Activated naive CD4-positive, alpha-beta T cell treated with anti-CD3 and anti-CD28 coated beads, Interleukin-2, amount 10 ng/mL, durations not matched to agents 7 days and 5 days (primary cell): ENCODE data around the gene POU2F1.
A peak's percentile ranks its signal among the peaks of the same experiment; 100 is the strongest.

Experiments
- CTCF ChIA-PET: fragments of 350-600 bp; sonication (Branson Sonifier 250); formaldehyde crosslinking; loops from one replicate; lab custom pipeline; 2021; ENCODE audit warnings: antibody characterized with exemption; lab: Charles Lee
- DNase-seq: peaks from one replicate; pipeline ENCODE4 v3.0.0-alpha.2; 2020
- H3K27ac Mint-ChIP-seq: one replicate; pipeline ENCODE4 v1.8.0; 2021; ENCODE audit warnings: mild to moderate bottlenecking, moderate library complexity, mixed read lengths
- H3K27me3 Mint-ChIP-seq: one replicate; pipeline ENCODE4 v1.8.0; 2021; ENCODE audit warnings: mild to moderate bottlenecking, mixed read lengths
- H3K36me3 Mint-ChIP-seq: one replicate; pipeline ENCODE4 v1.8.0; 2021; ENCODE audit warnings: mixed read lengths
- H3K4me1 Mint-ChIP-seq: one replicate; pipeline ENCODE4 v1.8.0; 2021; ENCODE audit warnings: mixed read lengths
- H3K4me3 Mint-ChIP-seq: one replicate; pipeline ENCODE4 v1.8.0; 2021; ENCODE audit warnings: mild to moderate bottlenecking, moderate library complexity, mixed read lengths
- H3K9me3 Mint-ChIP-seq: one replicate; pipeline ENCODE4 v1.8.0; 2021; ENCODE audit warnings: mixed read lengths

Gene POU2F1

GRCh38 chr1:167457936-167458584 lies 237.4 kb downstream of the POU2F1 start:
- H3K4me1 Mint-ChIP-seq, result peaks cover 69% of the 10 kb centered on the region
- no peak for DNase-seq
- no peak overlapping the region for H3K4me3 Mint-ChIP-seq
- H3K9me3 Mint-ChIP-seq, result no peaks in the 10 kb centered on the region
- H3K36me3 Mint-ChIP-seq, result peaks cover 57% of the 10 kb centered on the region
- CTCF ChIA-PET, result interaction anchor here (1.1 to 8.6 kb wide), 2 partner anchors 8 to 58 kb away, joined by 3 to 47 read pairs; partner anchors contain the start of gene CD247
- no peaks in the 10 kb centered on the region for H3K27me3 Mint-ChIP-seq
- no peak overlapping the region for H3K27ac Mint-ChIP-seq

- Mint-ChIP-seq H3K9me3 (no peaks in the 10 kb centered on the region), H3K4me1 (peaks cover 80% of the 10 kb centered on the region), H3K27ac (no peak overlapping the region), H3K27me3 (no peaks in the 10 kb centered on the region), H3K36me3 (peaks cover 68% of the 10 kb centered on the region), H3K4me3 (no peak overlapping the region)
- peak; percentile 40 for DNase-seq
- CTCF ChIA-PET, result no interaction called here
Observed at GRCh38 chr1:167460836-167461235, 240.2 kb downstream of the POU2F1 start.

- H3K4me3 Mint-ChIP-seq, result no peak overlapping the region
- H3K27ac Mint-ChIP-seq, result no peak overlapping the region
- no peaks in the 10 kb centered on the region for H3K27me3 Mint-ChIP-seq
- H3K36me3 Mint-ChIP-seq, result peaks cover 59% of the 10 kb centered on the region
- peaks cover 73% of the 10 kb centered on the region for H3K4me1 Mint-ChIP-seq
- CTCF ChIA-PET, result no interaction called here
- H3K9me3 Mint-ChIP-seq, result no peaks in the 10 kb centered on the region
- DNase-seq, result peak; percentile 17
Observed at GRCh38 chr1:167462341-167462740, 241.7 kb downstream of the POU2F1 start.

- peaks cover 71% of the 10 kb centered on the region for H3K4me1 Mint-ChIP-seq
- no peaks in the 10 kb centered on the region for H3K27me3 Mint-ChIP-seq
- CTCF ChIA-PET, result no interaction called here
- DNase-seq, result peak; percentile 5
- no peaks in the 10 kb centered on the region for H3K9me3 Mint-ChIP-seq
- no peak overlapping the region for H3K4me3 Mint-ChIP-seq
- H3K36me3 Mint-ChIP-seq, result peaks cover 52% of the 10 kb centered on the region
- H3K27ac Mint-ChIP-seq, result no peak overlapping the region
Observed at GRCh38 chr1:167463080-167463479, 242.4 kb downstream of the POU2F1 start.

GRCh38 chr1:167463875-167464575 lies 243.3 kb downstream of the POU2F1 start:
- Mint-ChIP-seq H3K9me3 (no peaks in the 10 kb centered on the region), H3K36me3 (peaks cover 54% of the 10 kb centered on the region), H3K4me3 (no peak overlapping the region), H3K4me1 (peaks cover 77% of the 10 kb centered on the region), H3K27ac (no peak overlapping the region), H3K27me3 (no peaks in the 10 kb centered on the region)
- CTCF ChIA-PET, result interaction anchor here (1.6 kb wide), 1 partner anchor 9 kb away, joined by 5 read pairs; no protein-coding TSS in a partner anchor
- peak; percentile 10 for DNase-seq

GRCh38 chr1:167465018-167465417 lies 244.3 kb downstream of the POU2F1 start:
- peak; percentile 5 for DNase-seq
- Mint-ChIP-seq H3K36me3 (peaks cover 54% of the 10 kb centered on the region), H3K27me3 (no peaks in the 10 kb centered on the region), H3K27ac (peak overlapping the region; percentile 5), H3K9me3 (no peaks in the 10 kb centered on the region), H3K4me3 (peak overlapping the region; percentile 0), H3K4me1 (peaks cover 80% of the 10 kb centered on the region)
- CTCF ChIA-PET, result interaction anchor here (1.1 to 1.6 kb wide), 4 partner anchors 8 to 68 kb away, joined by 3 to 5 read pairs (median 4); no protein-coding TSS in a partner anchor

GRCh38 chr1:167465743-167466142 lies 245.1 kb downstream of the POU2F1 start:
- H3K27ac Mint-ChIP-seq, result peak overlapping the region; percentile 62
- H3K9me3 Mint-ChIP-seq, result no peaks in the 10 kb centered on the region
- CTCF ChIA-PET, result interaction anchor here (1.1 to 1.5 kb wide), 5 partner anchors 8 to 68 kb away, joined by 3 to 5 read pairs (median 3); no protein-coding TSS in a partner anchor
- H3K4me3 Mint-ChIP-seq, result no peak overlapping the region
- peaks cover 78% of the 10 kb centered on the region for H3K4me1 Mint-ChIP-seq
- DNase-seq, result peak; percentile 2
- H3K36me3 Mint-ChIP-seq, result peaks cover 48% of the 10 kb centered on the region
- H3K27me3 Mint-ChIP-seq, result no peaks in the 10 kb centered on the region

- Mint-ChIP-seq H3K4me1 (peaks cover 78% of the 10 kb centered on the region), H3K36me3 (peaks cover 41% of the 10 kb centered on the region), H3K9me3 (no peaks in the 10 kb centered on the region), H3K27me3 (no peaks in the 10 kb centered on the region), H3K27ac (no peak overlapping the region), H3K4me3 (no peak overlapping the region)
- CTCF ChIA-PET, result interaction anchor here (1.1 to 1.7 kb wide), 3 partner anchors 16 to 20 kb away, joined by 4 to 7 read pairs (median 4); no protein-coding TSS in a partner anchor
- peak; percentile 18 for DNase-seq
Observed at GRCh38 chr1:167467126-167467710, 246.5 kb downstream of the POU2F1 start.

GRCh38 chr1:167467752-167468151 lies 247.1 kb downstream of the POU2F1 start:
- Mint-ChIP-seq H3K27me3 (no peaks in the 10 kb centered on the region), H3K9me3 (no peaks in the 10 kb centered on the region), H3K27ac (no peak overlapping the region), H3K4me1 (peaks cover 81% of the 10 kb centered on the region), H3K4me3 (no peak overlapping the region), H3K36me3 (peaks cover 41% of the 10 kb centered on the region)
- DNase-seq, result no peak
- CTCF ChIA-PET, result interaction anchor here (1.1 to 1.7 kb wide), 3 partner anchors 16 to 20 kb away, joined by 4 to 7 read pairs (median 4); no protein-coding TSS in a partner anchor

- Mint-ChIP-seq H3K27me3 (no peaks in the 10 kb centered on the region), H3K27ac (peak overlapping the region; percentile 38), H3K4me1 (peaks cover 82% of the 10 kb centered on the region), H3K9me3 (no peaks in the 10 kb centered on the region), H3K4me3 (no peak overlapping the region), H3K36me3 (peaks cover 38% of the 10 kb centered on the region)
- DNase-seq, result peak; percentile 3
- CTCF ChIA-PET, result interaction anchor here (0.7 to 1.7 kb wide), 3 partner anchors 16 to 26 kb away, joined by 3 to 7 read pairs (median 4); no protein-coding TSS in a partner anchor
Observed at GRCh38 chr1:167469280-167469965, 248.7 kb downstream of the POU2F1 start.

- H3K27me3 Mint-ChIP-seq, result no peaks in the 10 kb centered on the region
- peaks cover 4% of the 10 kb centered on the region for H3K9me3 Mint-ChIP-seq
- H3K27ac Mint-ChIP-seq, result peak overlapping the region; percentile 60
- peak; percentile 19 for DNase-seq
- peaks cover 36% of the 10 kb centered on the region for H3K36me3 Mint-ChIP-seq
- CTCF ChIA-PET, result no interaction called here
- H3K4me1 Mint-ChIP-seq, result peaks cover 79% of the 10 kb centered on the region
- H3K4me3 Mint-ChIP-seq, result no peak overlapping the region
Observed at GRCh38 chr1:167471568-167471967, 250.9 kb downstream of the POU2F1 start.

GRCh38 chr1:167472752-167473521 lies 252.3 kb downstream of the POU2F1 start:
- peaks cover 49% of the 10 kb centered on the region for H3K36me3 Mint-ChIP-seq
- CTCF ChIA-PET, result interaction anchor here (1.4 to 1.6 kb wide), 3 partner anchors 8 to 68 kb away, joined by 4 to 5 read pairs (median 4); no protein-coding TSS in a partner anchor
- peaks cover 85% of the 10 kb centered on the region for H3K4me1 Mint-ChIP-seq
- peak overlapping the region; percentile 36 for H3K4me3 Mint-ChIP-seq
- peak overlapping the region; percentile 70 for H3K27ac Mint-ChIP-seq
- DNase-seq, result no peak
- no peaks in the 10 kb centered on the region for H3K27me3 Mint-ChIP-seq
- peaks cover 4% of the 10 kb centered on the region for H3K9me3 Mint-ChIP-seq

GRCh38 chr1:167473761-167474160 lies 253.1 kb downstream of the POU2F1 start:
- no peaks in the 10 kb centered on the region for H3K27me3 Mint-ChIP-seq
- peak overlapping the region; percentile 19 for H3K4me3 Mint-ChIP-seq
- peaks cover 84% of the 10 kb centered on the region for H3K4me1 Mint-ChIP-seq
- no peak for DNase-seq
- H3K36me3 Mint-ChIP-seq, result peaks cover 50% of the 10 kb centered on the region
- H3K9me3 Mint-ChIP-seq, result peaks cover 4% of the 10 kb centered on the region
- peak overlapping the region; percentile 70 for H3K27ac Mint-ChIP-seq
- CTCF ChIA-PET, result interaction anchor here (0.5 to 1.6 kb wide), 4 partner anchors 9 to 67 kb away, joined by 3 to 5 read pairs (median 4); partner anchors contain the start of gene CD247
